ENCODE measurements around the gene NEURL1B.

- no peak for TF ChIP-seq SMC3 (IDR thresholded peaks at IDR 0.05; ENCODE audit: low read depth, low read length)
- no peak for TF ChIP-seq CTCF (IDR thresholded peaks at IDR 0.05)
- TF ChIP-seq POLR2AphosphoS5 (IDR thresholded peaks at IDR 0.05; ENCODE audit: low read depth, low read length): no peak
- TF ChIP-seq MAX (IDR thresholded peaks at IDR 0.05; ENCODE audit: low read depth): no peak
- TF ChIP-seq REST (IDR thresholded peaks at IDR 0.05; ENCODE audit: low read depth, low read length): no peak
- TF ChIP-seq RAD21 (IDR thresholded peaks at IDR 0.05; ENCODE audit: low read length): no peak
- no peak for TF ChIP-seq NRF1 (IDR thresholded peaks at IDR 0.05; ENCODE audit: low read depth, low read length)
- TF ChIP-seq YY1 (IDR thresholded peaks at IDR 0.05; ENCODE audit: low read depth): no peak
- TF ChIP-seq ZBTB33 (IDR thresholded peaks at IDR 0.05; ENCODE audit: borderline replicate concordance, low read depth): no peak
These were observed 53.0 kb downstream of the NEURL1B start for GRCh38 chr5:172694061-172694460.
